B cell (primary cell): ENCODE results near the gene ARHGAP9. TPM values are rescaled to one million over a fixed set of nuclear protein-coding genes. Genes with fewer than 3 reads are reported as not detected.

Experiments used
- ATAC-seq: fragments of 200-7000 bp; cut with Tn5 transposase; one replicate; pipeline ENCODE4 v1.10.0; 2021; ENCODE audit warnings: low read depth, mild to moderate bottlenecking, moderate number of reproducible peaks, moderate library complexity
- CTCF ChIA-PET: fragments of 350-600 bp; sonication (Branson Sonifier 250); formaldehyde crosslinking; loops from one replicate; lab custom pipeline; 2021; ENCODE audit warnings: antibody characterized with exemption, inconsistent platforms; lab: Charles Lee
- POLR2A ChIA-PET: fragments of 350-600 bp; sonication (Branson Sonifier 250); formaldehyde crosslinking; loops from one replicate; lab custom pipeline; 2021; ENCODE audit warnings: antibody characterized with exemption; lab: Charles Lee
- DNase-seq: peaks from one replicate; pipeline ENCODE4 v3.0.0; 2013
- H2AFZ ChIP-seq: 2 replicates; pipeline ENCODE4 v1.6.1; 2012; ENCODE audit warnings: mild to moderate bottlenecking, low read depth, low read length; ENCODE audit not compliant: insufficient read depth, poor library complexity, severe bottlenecking
- H3K27ac ChIP-seq, 2 donors: 1 replicate in 1 of 2; 2 replicates in 1 of 2; pipeline ENCODE4 v1.5.1; 2012 to 2013; ENCODE audit warnings: low read length in 2 of 2, mild to moderate bottlenecking in 2 of 2, moderate library complexity in 1 of 2
- H3K27me3 ChIP-seq, 4 experiments: fragments of 200-600 bp in 1 of 4; sonication (generic) in 1 of 4; replicated peaks in 1 of 4; 1 replicate in 2 of 4; 2 replicates in 2 of 4; pipeline versions ENCODE4 v1.6.1 to v1.7.0; 2013 to 2016; ENCODE audit warnings: low read length in 3 of 4, mild to moderate bottlenecking in 2 of 4, mixed read lengths in 1 of 4, moderate library complexity in 1 of 4; ENCODE audit not compliant: insufficient read depth in 4 of 4, control insufficient read depth in 3 of 4; ENCODE audit errors: control extremely low read depth in 1 of 4
- H3K36me3 ChIP-seq, 2 experiments: replicated peaks in 1 of 2; 1 replicate in 1 of 2; 2 replicates in 1 of 2; pipeline versions ENCODE4 v1.6.1 to v1.7.1; 2013; ENCODE audit warnings: low read length in 1 of 2; ENCODE audit not compliant: insufficient read depth in 2 of 2, control insufficient read depth in 1 of 2; ENCODE audit errors: control extremely low read depth in 1 of 2, extremely low read depth in 1 of 2
- H3K4me1 ChIP-seq, 2 donors: fragments of 200-600 bp in 1 of 2; sonication (generic) in 1 of 2; 1 replicate in 1 of 2; 2 replicates in 1 of 2; pipeline versions ENCODE4 v1.5.1 to v1.6.1; 2013 to 2017; ENCODE audit warnings: low read length in 2 of 2; ENCODE audit not compliant: control insufficient read depth in 2 of 2, insufficient read depth in 2 of 2
- H3K4me2 ChIP-seq: replicated peaks from 2 replicates; pipeline ENCODE3; 2012; ENCODE audit warnings: mild to moderate bottlenecking, low read depth, low read length; ENCODE audit not compliant: poor library complexity, severe bottlenecking
- H3K4me3 ChIP-seq, 5 experiments: fragments of 200-600 bp in 1 of 5; sonication (generic) in 1 of 5; 1 replicate in 3 of 5; 2 replicates in 2 of 5; pipeline versions ENCODE4 v1.5.1 to v1.7.0; 2011 to 2016; ENCODE audit warnings: low read length in 4 of 5, mild to moderate bottlenecking in 4 of 5, low read depth in 2 of 5, control low read depth in 1 of 5, moderate library complexity in 1 of 5; ENCODE audit not compliant: insufficient read depth in 1 of 5; ENCODE audit errors: control extremely low read depth in 1 of 5, extremely low read depth in 1 of 5
- H3K79me2 ChIP-seq: fragments of 200-600 bp; sonication (generic); one replicate; pipeline ENCODE4 v1.6.0; 2016; ENCODE audit warnings: low read length; ENCODE audit not compliant: control insufficient read depth, insufficient read depth
- H3K9ac ChIP-seq: fragments of 200-600 bp; sonication (generic); 2 replicates; pipeline ENCODE4 v1.6.1; 2017; ENCODE audit warnings: mild to moderate bottlenecking, low read length, moderate library complexity
- H3K9me3 ChIP-seq, 3 donors: one replicate each; pipeline versions ENCODE4 v1.6.1 to v1.7.1; 2013; ENCODE audit warnings: low read length in 2 of 3; ENCODE audit not compliant: control insufficient read depth in 2 of 3, insufficient read depth in 1 of 3; ENCODE audit errors: control extremely low read depth in 1 of 3
- H4K20me1 ChIP-seq: 2 replicates; pipeline ENCODE4 v1.6.0; 2012; ENCODE audit warnings: mild to moderate bottlenecking, low read length; ENCODE audit not compliant: insufficient read depth, control insufficient read depth, poor library complexity, severe bottlenecking
- H3K27ac Mint-ChIP-seq: one replicate; pipeline ENCODE4 v1.8.0; 2021; ENCODE audit warnings: mixed read lengths
- H3K27me3 Mint-ChIP-seq: one replicate; pipeline ENCODE4 v1.8.0; 2021; ENCODE audit warnings: mixed read lengths
- H3K4me1 Mint-ChIP-seq: one replicate; pipeline ENCODE4 v1.8.0; 2021; ENCODE audit warnings: mixed read lengths
- H3K4me3 Mint-ChIP-seq: one replicate; pipeline ENCODE4 v1.8.0; 2021; ENCODE audit warnings: mixed read lengths
- H3K9me3 Mint-ChIP-seq: one replicate; pipeline ENCODE4 v1.8.0; 2022; ENCODE audit warnings: mixed read lengths; ENCODE audit not compliant: insufficient read depth
- EZH2 ChIP-seq: IDR thresholded peaks from 2 replicates; pipeline ENCODE4 v1.6.1; 2012; ENCODE audit warnings: borderline replicate concordance, low read depth, mild to moderate bottlenecking, moderate library complexity, low read length; ENCODE audit not compliant: insufficient read depth, poor library complexity, severe bottlenecking
- WGBS: methylation state at CpG from one replicate; pipeline ENCODE4 v1.1.5; 2013; ENCODE audit warnings: missing lambda C conversion rate; ENCODE audit not compliant: insufficient coverage; 5-methylcytosine and 5-hydroxymethylcytosine counted together
- intact Hi-C: fragments of 100-400 bp; cut with micrococcal nuclease; formaldehyde crosslinking; loops from one replicate; pipeline ENCODE4 v1.10.0; 2022
- polyA plus RNA-seq: library from polyadenylated mRNA; depleted of rRNA; stranded (reverse); fragments of >200 nt; gene quantifications from 2 replicates; pipeline ENCODE4 v1.2.3, GENCODE V29; 2012
- total RNA-seq, 2 donors: library from RNA; stranded (reverse); fragments of 120-200 nt in 1 of 2; gene quantifications; 1 replicate in 1 of 2; 2 replicates in 1 of 2; pipeline versions ENCODE4 v1.2.3 to v1.2.4, GENCODE V29; 2013 to 2022
- TF ChIP-seq, protein P1 (sequence below): fragments of 200-600 bp; IDR thresholded peaks from one replicate; pipeline ENCODE4 v1.8.0; 2022; ENCODE audit warnings: antibody characterized with exemption, mild to moderate bottlenecking

ARHGAP9 gene
- total and polyA plus RNA-seq, 2 donors (not counting 1 experiment from before 2014, with no cell fraction given) = 161 to 390 TPM

DNA sequence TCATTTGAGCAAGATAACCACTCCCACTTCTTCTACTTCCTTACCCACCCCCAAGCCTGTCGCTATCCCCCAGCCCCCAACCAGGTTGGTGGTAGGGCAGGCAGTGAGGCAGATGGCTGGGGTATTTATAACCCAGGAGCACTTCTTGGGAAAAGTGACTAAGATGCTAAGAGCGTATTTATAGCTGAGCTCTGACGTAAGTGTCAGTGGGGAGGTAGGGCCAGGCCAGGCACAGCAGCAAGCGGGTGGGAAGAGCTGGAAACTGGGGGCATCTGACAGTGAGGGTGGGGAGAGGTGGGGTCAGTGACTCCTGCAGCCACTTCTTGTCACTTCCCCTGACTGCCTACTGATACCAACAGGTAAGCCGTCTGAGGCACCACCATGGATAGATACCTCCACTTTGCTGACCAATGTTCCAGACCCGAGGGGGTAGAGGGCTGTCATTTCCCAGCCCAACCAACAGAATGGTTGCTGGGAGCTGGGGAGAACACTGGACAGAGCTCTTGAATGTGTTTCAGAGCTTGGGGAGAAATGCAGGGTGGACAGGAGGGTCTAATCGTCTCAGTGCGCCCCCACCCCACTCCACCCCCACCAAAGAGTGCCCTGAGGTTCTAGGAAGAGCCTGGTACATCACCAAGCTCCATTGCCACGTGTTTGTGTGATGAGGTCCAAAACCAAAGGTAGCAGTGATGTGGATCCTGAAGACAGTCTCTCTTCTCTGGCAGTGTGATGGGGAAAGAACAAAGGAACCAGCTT, 27.3 kb downstream of the ARHGAP9 start:
- no peak overlapping the region for H2AFZ ChIP-seq

More for the DNA sequence above, 27.3 kb downstream of the ARHGAP9 start:
- no peak for ATAC-seq
- no peak for DNase-seq
- Histone ChIP-seq H4K20me1 (no peaks in the 10 kb centered on the region), H3K27ac (no peak overlapping the region), H3K9me3 (no peaks in the 10 kb centered on the region), H3K27me3 (no peaks in the 10 kb centered on the region), H3K4me3 (no peak overlapping the region), H3K9ac (no peak overlapping the region), H3K4me2 (no peak overlapping the region), H3K4me1 (peaks cover 7 to 10% of the 10 kb centered on the region in 2 donors), H3K36me3 (no peaks in the 10 kb centered on the region), H3K79me2 (no peaks in the 10 kb centered on the region)
- TF ChIP-seq, protein P1, sequence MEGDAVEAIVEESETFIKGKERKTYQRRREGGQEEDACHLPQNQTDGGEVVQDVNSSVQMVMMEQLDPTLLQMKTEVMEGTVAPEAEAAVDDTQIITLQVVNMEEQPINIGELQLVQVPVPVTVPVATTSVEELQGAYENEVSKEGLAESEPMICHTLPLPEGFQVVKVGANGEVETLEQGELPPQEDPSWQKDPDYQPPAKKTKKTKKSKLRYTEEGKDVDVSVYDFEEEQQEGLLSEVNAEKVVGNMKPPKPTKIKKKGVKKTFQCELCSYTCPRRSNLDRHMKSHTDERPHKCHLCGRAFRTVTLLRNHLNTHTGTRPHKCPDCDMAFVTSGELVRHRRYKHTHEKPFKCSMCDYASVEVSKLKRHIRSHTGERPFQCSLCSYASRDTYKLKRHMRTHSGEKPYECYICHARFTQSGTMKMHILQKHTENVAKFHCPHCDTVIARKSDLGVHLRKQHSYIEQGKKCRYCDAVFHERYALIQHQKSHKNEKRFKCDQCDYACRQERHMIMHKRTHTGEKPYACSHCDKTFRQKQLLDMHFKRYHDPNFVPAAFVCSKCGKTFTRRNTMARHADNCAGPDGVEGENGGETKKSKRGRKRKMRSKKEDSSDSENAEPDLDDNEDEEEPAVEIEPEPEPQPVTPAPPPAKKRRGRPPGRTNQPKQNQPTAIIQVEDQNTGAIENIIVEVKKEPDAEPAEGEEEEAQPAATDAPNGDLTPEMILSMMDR = no peak
- no peak for TF ChIP-seq EZH2
- 33% methylated on average over 3 of the region's 9 CpGs for WGBS
- H3K27me3 Mint-ChIP-seq = peaks cover 4% of the 10 kb centered on the region
- intact Hi-C loops = loop anchor here (10.0 kb wide), 1 partner anchor 302 kb away; the partner anchor contains the start of genes CDK4 and MARCHF9
- H3K4me3 Mint-ChIP-seq = no peak overlapping the region
- ChIA-PET POLR2A (no interaction called here), CTCF (interaction anchor here (0.6 to 6.9 kb wide), 32 partner anchors 8 to 380 kb away, joined by 3 to 126 read pairs (median 4); partner anchors contain the start of gene INHBC)
- peaks cover 15% of the 10 kb centered on the region for H3K4me1 Mint-ChIP-seq
- peak overlapping the region; percentile 11 for H3K27ac Mint-ChIP-seq
- no peaks in the 10 kb centered on the region for H3K9me3 Mint-ChIP-seq
